AG08395 (cell line): Measurements from ENCODE around the gene ASIC2.

Experiments used
- DNase-seq: peaks from one replicate; pipeline ENCODE4 v3.0.0; 2012; ENCODE audit warnings: mixed read lengths, low spot score

Gene ASIC2

GRCh38 chr17:33242375-33243124, 50.5 kb downstream of the ASIC2 start:
- no peak for DNase-seq

- DNase-seq = peak; percentile 21
Measured at GRCh38 chr17:33241390-33241789, 51.7 kb downstream of the ASIC2 start.

GRCh38 chr17:33240362-33240761, 52.7 kb downstream of the ASIC2 start:
- DNase-seq = no peak

- DNase-seq = no peak
Measured at GRCh38 chr17:33239702-33240101, 53.4 kb downstream of the ASIC2 start.

GRCh38 chr17:33234930-33235685, 58.0 kb downstream of the ASIC2 start:
- DNase-seq = peak; percentile 96

- DNase-seq = no peak
Measured at GRCh38 chr17:33234233-33234632, 58.9 kb downstream of the ASIC2 start.

- peak; percentile 5 for DNase-seq
Measured at GRCh38 chr17:33233811-33234177, 59.3 kb downstream of the ASIC2 start.

- DNase-seq = no peak
Measured at GRCh38 chr17:33229499-33229898, 63.6 kb downstream of the ASIC2 start.

GRCh38 chr17:33229028-33229427, 64.1 kb downstream of the ASIC2 start:
- DNase-seq = no peak

- no peak for DNase-seq
Measured at GRCh38 chr17:33228548-33228947, 64.5 kb downstream of the ASIC2 start.

- no peak for DNase-seq
Measured at GRCh38 chr17:33227911-33228310, 65.2 kb downstream of the ASIC2 start.

GRCh38 chr17:33225994-33226393, 67.1 kb downstream of the ASIC2 start:
- no peak for DNase-seq

GRCh38 chr17:33225509-33225908, 67.6 kb downstream of the ASIC2 start:
- no peak for DNase-seq

- DNase-seq = no peak
Measured at GRCh38 chr17:33220036-33220435, 73.1 kb downstream of the ASIC2 start.

- peak; percentile 25 for DNase-seq
Measured at GRCh38 chr17:33218698-33219601, 74.1 kb downstream of the ASIC2 start.

- no peak for DNase-seq
Measured at GRCh38 chr17:33217891-33218290, 75.2 kb downstream of the ASIC2 start.

GRCh38 chr17:33214996-33215395, 78.1 kb downstream of the ASIC2 start:
- no peak for DNase-seq

GRCh38 chr17:33210285-33210684, 82.8 kb downstream of the ASIC2 start:
- no peak for DNase-seq

GRCh38 chr17:33209671-33210070, 83.4 kb downstream of the ASIC2 start:
- no peak for DNase-seq

- DNase-seq = no peak
Measured at GRCh38 chr17:33207231-33207630, 85.9 kb downstream of the ASIC2 start.

GRCh38 chr17:33205552-33205951, 87.5 kb downstream of the ASIC2 start:
- no peak for DNase-seq

GRCh38 chr17:33204701-33205100, 88.4 kb downstream of the ASIC2 start:
- DNase-seq = no peak

- no peak for DNase-seq
Measured at GRCh38 chr17:33204156-33204555, 88.9 kb downstream of the ASIC2 start.
